KMS-11 (cell line): ENCODE results near the gene FRZB.

Experiments
- H2AFZ ChIP-seq: fragments of 200-600 bp; sonication (generic); 2 replicates; pipeline ENCODE4 v1.6.1; 2016; ENCODE audit warnings: antibody characterized with exemption, mixed run types, low read depth
- H3K27ac ChIP-seq: fragments of 200-600 bp; sonication (generic); 2 replicates; pipeline ENCODE4 v1.6.1; 2016; ENCODE audit warnings: mild to moderate bottlenecking, mixed run types
- H3K27me3 ChIP-seq: fragments of 200-600 bp; sonication (generic); 2 replicates; pipeline ENCODE4 v1.6.1; 2017; ENCODE audit warnings: mild to moderate bottlenecking, low read depth, mixed run types, moderate library complexity; ENCODE audit not compliant: insufficient read depth
- H3K36me3 ChIP-seq: fragments of 200-600 bp; sonication (generic); 2 replicates; pipeline ENCODE4 v1.6.1; 2017; ENCODE audit warnings: mild to moderate bottlenecking, mixed run types; ENCODE audit not compliant: insufficient read depth
- H3K4me1 ChIP-seq: fragments of 200-600 bp; sonication (generic); 2 replicates; pipeline ENCODE4 v1.6.1; 2016; ENCODE audit warnings: mild to moderate bottlenecking, low read depth, mixed run types; ENCODE audit not compliant: poor library complexity, severe bottlenecking
- H3K4me2 ChIP-seq: fragments of 200-600 bp; sonication (generic); 2 replicates; pipeline ENCODE4 v1.7.0; 2016; ENCODE audit warnings: mild to moderate bottlenecking, mixed run types
- H3K4me3 ChIP-seq: fragments of 200-600 bp; sonication (generic); IDR thresholded peaks from 2 replicates; pipeline ENCODE4 v1.6.1; 2017; ENCODE audit warnings: low read depth, low read length, mixed read lengths; ENCODE audit not compliant: insufficient read depth
- H3K79me2 ChIP-seq: fragments of 200-600 bp; sonication (generic); 2 replicates; pipeline ENCODE4 v1.6.1; 2016; ENCODE audit warnings: low read depth, mixed run types; ENCODE audit not compliant: insufficient read depth
- H3K9ac ChIP-seq: fragments of 200-600 bp; sonication (generic); 2 replicates; pipeline ENCODE4 v1.6.1; 2016; ENCODE audit warnings: mild to moderate bottlenecking, mixed run types
- H4K20me1 ChIP-seq: fragments of 200-600 bp; sonication (generic); 2 replicates; pipeline ENCODE4 v1.6.1; 2016; ENCODE audit warnings: mild to moderate bottlenecking, mixed run types; ENCODE audit not compliant: insufficient read depth
- CTCF ChIP-seq: fragments of 200-600 bp; sonication (generic); conservative IDR thresholded peaks from 2 replicates; pipeline ENCODE4 v1.6.1; 2017; ENCODE audit warnings: low read depth, mild to moderate bottlenecking, antibody characterized with exemption, low read length, moderate library complexity, mixed read lengths

The FRZB gene

DNA sequence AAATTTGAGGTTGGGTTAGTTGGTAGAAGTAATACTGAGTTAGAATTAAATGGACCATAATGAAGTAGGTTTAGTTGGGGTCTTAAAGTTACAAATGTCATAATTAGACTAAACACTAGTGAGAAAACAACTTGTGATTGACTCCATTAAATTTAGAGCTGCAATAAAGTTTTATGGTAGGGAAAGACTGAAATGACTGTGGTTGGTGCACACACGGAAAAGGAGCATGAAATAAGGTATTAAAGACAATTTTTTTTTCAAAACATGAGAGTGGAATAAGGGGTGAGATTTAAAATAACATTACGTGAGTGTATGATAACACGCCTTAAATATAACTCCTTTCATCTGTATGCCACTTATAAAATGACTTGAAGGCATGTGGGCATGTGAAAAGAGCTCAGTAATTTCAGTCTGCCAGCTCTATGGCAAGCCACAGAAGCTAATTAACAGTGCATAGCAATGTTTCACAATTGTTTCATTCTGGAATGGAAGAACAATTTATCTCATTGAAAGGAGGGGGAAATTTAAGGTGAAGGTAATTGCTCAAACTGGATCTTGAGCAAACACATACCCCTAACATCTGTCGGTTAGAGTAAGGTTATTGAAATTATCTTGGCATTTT is 1.4 kb downstream of the FRZB start:
- no peak overlapping the region for H3K4me3 ChIP-seq
- H3K9ac ChIP-seq, result no peak overlapping the region
- no peaks in the 10 kb centered on the region for H3K27me3 ChIP-seq
- H2AFZ ChIP-seq, result no peak overlapping the region
- no peak overlapping the region for H3K27ac ChIP-seq
- H3K36me3 ChIP-seq, result no peaks in the 10 kb centered on the region
- no peaks in the 10 kb centered on the region for H4K20me1 ChIP-seq
- H3K79me2 ChIP-seq, result no peaks in the 10 kb centered on the region
- peaks cover 3% of the 10 kb centered on the region for H3K4me1 ChIP-seq
- no peak overlapping the region for H3K4me2 ChIP-seq
- no peak for TF ChIP-seq CTCF

GRCh38 chr2:182863642-182864041 is 2.8 kb downstream of the FRZB start:
- no peak for TF ChIP-seq CTCF
- Histone ChIP-seq H3K4me3 (no peak overlapping the region), H3K27ac (no peak overlapping the region), H3K79me2 (no peaks in the 10 kb centered on the region), H3K4me1 (peaks cover 3% of the 10 kb centered on the region), H2AFZ (no peak overlapping the region), H3K4me2 (no peak overlapping the region), H3K27me3 (no peaks in the 10 kb centered on the region), H4K20me1 (no peaks in the 10 kb centered on the region), H3K9ac (no peak overlapping the region), H3K36me3 (no peaks in the 10 kb centered on the region)

GRCh38 chr2:182862091-182862490 is 4.3 kb downstream of the FRZB start:
- H3K4me3 ChIP-seq, result no peak overlapping the region
- no peaks in the 10 kb centered on the region for H3K36me3 ChIP-seq
- no peak overlapping the region for H3K9ac ChIP-seq
- no peak overlapping the region for H2AFZ ChIP-seq
- peaks cover 3% of the 10 kb centered on the region for H3K4me1 ChIP-seq
- no peaks in the 10 kb centered on the region for H3K27me3 ChIP-seq
- H3K4me2 ChIP-seq, result no peak overlapping the region
- no peaks in the 10 kb centered on the region for H3K79me2 ChIP-seq
- H4K20me1 ChIP-seq, result no peaks in the 10 kb centered on the region
- TF ChIP-seq CTCF, result no peak
- no peak overlapping the region for H3K27ac ChIP-seq

- no peaks in the 10 kb centered on the region for H4K20me1 ChIP-seq
- no peaks in the 10 kb centered on the region for H3K79me2 ChIP-seq
- H2AFZ ChIP-seq, result no peak overlapping the region
- H3K4me1 ChIP-seq, result peaks cover 3% of the 10 kb centered on the region
- H3K27me3 ChIP-seq, result no peaks in the 10 kb centered on the region
- no peak overlapping the region for H3K4me3 ChIP-seq
- H3K27ac ChIP-seq, result no peak overlapping the region
- no peak overlapping the region for H3K4me2 ChIP-seq
- no peak for TF ChIP-seq CTCF
- H3K9ac ChIP-seq, result no peak overlapping the region
- no peaks in the 10 kb centered on the region for H3K36me3 ChIP-seq
Observed at GRCh38 chr2:182860858-182861257, 5.6 kb downstream of the FRZB start.
